Endodermal cell (in vitro differentiated cells): ENCODE measurements around the gene PRMT5. TPM values are rescaled to one million over a fixed set of nuclear protein-coding genes. Genes with fewer than 3 reads are reported as not detected.
A peak's percentile ranks its signal among the peaks of the same experiment; 100 is the strongest.

ENCODE experiments used
- DNase-seq: peaks from one replicate; pipeline ENCODE4 v3.0.0-alpha.2; 2017
- H3K27ac ChIP-seq: 2 replicates; pipeline ENCODE4 v1.5.1; 2013; ENCODE audit warnings: mild to moderate bottlenecking, low read depth, low read length, moderate library complexity
- H3K27me3 ChIP-seq: 2 replicates; pipeline ENCODE4 v1.6.1; 2013; ENCODE audit warnings: mild to moderate bottlenecking, low read length, moderate library complexity; ENCODE audit not compliant: insufficient read depth, control insufficient read depth, poor library complexity, severe bottlenecking
- H3K36me3 ChIP-seq: 2 replicates; pipeline ENCODE4 v1.7.0; 2013; ENCODE audit warnings: mild to moderate bottlenecking, low read length, moderate library complexity; ENCODE audit not compliant: control insufficient read depth, insufficient read depth
- H3K4me1 ChIP-seq: one replicate; pipeline ENCODE4 v1.7.0; 2013; ENCODE audit warnings: low read length; ENCODE audit not compliant: control insufficient read depth, insufficient read depth
- H3K4me3 ChIP-seq: 2 replicates; pipeline ENCODE4 v1.5.1; 2013; ENCODE audit warnings: mild to moderate bottlenecking, low read length, moderate library complexity
- H3K9ac ChIP-seq: 2 replicates; pipeline ENCODE4 v1.6.1; 2013; ENCODE audit warnings: mild to moderate bottlenecking, low read length, moderate library complexity; ENCODE audit not compliant: poor library complexity, severe bottlenecking; ENCODE audit errors: extremely low read depth
- H3K9me3 ChIP-seq: 2 replicates; pipeline ENCODE4 v1.6.1; 2013; ENCODE audit warnings: mild to moderate bottlenecking, low read length, moderate library complexity; ENCODE audit not compliant: control insufficient read depth
- H3K27ac Mint-ChIP-seq: 2 replicates; pipeline ENCODE4 v1.8.0; 2020; ENCODE audit warnings: mixed read lengths
- H3K27me3 Mint-ChIP-seq: 2 replicates; pipeline ENCODE4 v1.8.0; 2021; ENCODE audit warnings: mild to moderate bottlenecking, mixed read lengths; ENCODE audit not compliant: insufficient read depth
- H3K36me3 Mint-ChIP-seq: 2 replicates; pipeline ENCODE4 v1.8.0; 2020; ENCODE audit warnings: low read depth, mixed read lengths
- H3K4me1 Mint-ChIP-seq: 2 replicates; pipeline ENCODE4 v1.8.0; 2020; ENCODE audit warnings: mixed read lengths
- H3K4me3 Mint-ChIP-seq: 2 replicates; pipeline ENCODE4 v1.8.0; 2020; ENCODE audit warnings: mild to moderate bottlenecking, moderate library complexity, mixed read lengths
- H3K9me3 Mint-ChIP-seq: 2 replicates; pipeline ENCODE4 v1.8.0; 2020; ENCODE audit warnings: mild to moderate bottlenecking, mixed read lengths
- WGBS, 2 experiments: methylation state at CpG; one replicate each; pipeline versions ENCODE4 v1.1.5 to v1.1.7; 2013; ENCODE audit warnings: missing lambda C conversion rate in 2 of 2, mixed read lengths in 1 of 2; ENCODE audit not compliant: insufficient coverage in 1 of 2, insufficient read length in 1 of 2; 5-methylcytosine and 5-hydroxymethylcytosine counted together
- total RNA-seq, 2 donors: library from RNA; stranded (reverse); fragmentation: NEBNext Ultra II Directional in 1 of 2; extraction: Animal tissue kit (Norgen Biotek cat#: 25700) in 1 of 2; gene quantifications; 2 replicates in 1 of 2; 3 replicates in 1 of 2; pipeline ENCODE4 v1.2.1, GENCODE V29; 2021
- TF ChIP-seq, protein P1 (sequence below): fragments of 200-600 bp; sonication (generic); conservative IDR thresholded peaks from 2 replicates; pipeline ENCODE4 v1.5.0; 2021; ENCODE audit warnings: antibody characterized with exemption, mild to moderate bottlenecking

The PRMT5 gene
- total RNA-seq, 2 donors from 2014 or later = 111 to 112 TPM

- no peaks in the 10 kb centered on the region for H3K27me3 ChIP-seq
- 100% methylated on average over 1 of the region's 1 CpG for WGBS, 2 experiments
These were observed 33.8 kb downstream of the PRMT5 start for GRCh38 chr14:22895402-22895801.

GRCh38 chr14:22893706-22894105 lies 35.5 kb downstream of the PRMT5 start:
- TF ChIP-seq, protein P1, sequence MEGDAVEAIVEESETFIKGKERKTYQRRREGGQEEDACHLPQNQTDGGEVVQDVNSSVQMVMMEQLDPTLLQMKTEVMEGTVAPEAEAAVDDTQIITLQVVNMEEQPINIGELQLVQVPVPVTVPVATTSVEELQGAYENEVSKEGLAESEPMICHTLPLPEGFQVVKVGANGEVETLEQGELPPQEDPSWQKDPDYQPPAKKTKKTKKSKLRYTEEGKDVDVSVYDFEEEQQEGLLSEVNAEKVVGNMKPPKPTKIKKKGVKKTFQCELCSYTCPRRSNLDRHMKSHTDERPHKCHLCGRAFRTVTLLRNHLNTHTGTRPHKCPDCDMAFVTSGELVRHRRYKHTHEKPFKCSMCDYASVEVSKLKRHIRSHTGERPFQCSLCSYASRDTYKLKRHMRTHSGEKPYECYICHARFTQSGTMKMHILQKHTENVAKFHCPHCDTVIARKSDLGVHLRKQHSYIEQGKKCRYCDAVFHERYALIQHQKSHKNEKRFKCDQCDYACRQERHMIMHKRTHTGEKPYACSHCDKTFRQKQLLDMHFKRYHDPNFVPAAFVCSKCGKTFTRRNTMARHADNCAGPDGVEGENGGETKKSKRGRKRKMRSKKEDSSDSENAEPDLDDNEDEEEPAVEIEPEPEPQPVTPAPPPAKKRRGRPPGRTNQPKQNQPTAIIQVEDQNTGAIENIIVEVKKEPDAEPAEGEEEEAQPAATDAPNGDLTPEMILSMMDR = no peak
- Histone ChIP-seq H3K9ac (no peak overlapping the region), H3K4me3 (no peak overlapping the region), H3K4me1 (peaks cover 6% of the 10 kb centered on the region), H3K9me3 (no peaks in the 10 kb centered on the region), H3K27me3 (no peaks in the 10 kb centered on the region), H3K36me3 (peaks cover 10% of the 10 kb centered on the region), H3K27ac (no peak overlapping the region)
- WGBS, 2 experiments = 93 to 95% methylated on average over 3 to 4 of the region's 4 CpGs
- peaks cover 1% of the 10 kb centered on the region for H3K36me3 Mint-ChIP-seq
- peaks cover 2% of the 10 kb centered on the region for H3K4me1 Mint-ChIP-seq
- no peak overlapping the region for H3K4me3 Mint-ChIP-seq
- no peak overlapping the region for H3K27ac Mint-ChIP-seq
- H3K27me3 Mint-ChIP-seq = peaks cover 24% of the 10 kb centered on the region
- DNase-seq = no peak
- no peaks in the 10 kb centered on the region for H3K9me3 Mint-ChIP-seq

More at GRCh38 chr14:22895402-22895801, 33.8 kb downstream of the PRMT5 start:
- Mint-ChIP-seq H3K36me3 (peaks cover 3% of the 10 kb centered on the region), H3K4me1 (peaks cover 5% of the 10 kb centered on the region), H3K27me3 (peaks cover 24% of the 10 kb centered on the region), H3K9me3 (no peaks in the 10 kb centered on the region), H3K4me3 (no peak overlapping the region), H3K27ac (no peak overlapping the region)
- no peak overlapping the region for H3K27ac ChIP-seq
- no peak overlapping the region for H3K4me3 ChIP-seq
- H3K4me1 ChIP-seq = peaks cover 10% of the 10 kb centered on the region
- no peak for DNase-seq
- H3K9ac ChIP-seq = no peak overlapping the region
- H3K36me3 ChIP-seq = peaks cover 21% of the 10 kb centered on the region
- H3K9me3 ChIP-seq = no peaks in the 10 kb centered on the region
- TF ChIP-seq, protein P1 = no peak

GRCh38 chr14:22892488-22892887 lies 36.7 kb downstream of the PRMT5 start:
- DNase-seq = peak; percentile 39
- no peak overlapping the region for H3K4me3 ChIP-seq
- Mint-ChIP-seq H3K36me3 (no peaks in the 10 kb centered on the region), H3K27me3 (peaks cover 15% of the 10 kb centered on the region), H3K9me3 (no peaks in the 10 kb centered on the region), H3K4me1 (peaks cover 2% of the 10 kb centered on the region), H3K4me3 (no peak overlapping the region), H3K27ac (no peak overlapping the region)
- no peaks in the 10 kb centered on the region for H3K9me3 ChIP-seq
- no peak overlapping the region for H3K9ac ChIP-seq
- H3K27ac ChIP-seq = no peak overlapping the region
- 88 to 91% methylated on average over 7 of the region's 7 CpGs for WGBS, 2 experiments
- TF ChIP-seq, protein P1 = no peak
- H3K36me3 ChIP-seq = no peaks in the 10 kb centered on the region
- H3K27me3 ChIP-seq = no peaks in the 10 kb centered on the region
- peaks cover 8% of the 10 kb centered on the region for H3K4me1 ChIP-seq
